Mucosa of descending colon (tissue), 3 donors: ENCODE measurements around the gene GSE1. TPM values are rescaled to one million over a fixed set of nuclear protein-coding genes. Genes with fewer than 3 reads are reported as not detected.

Experiments used
- ATAC-seq: fragments of 200-7000 bp; cut with Tn5 transposase; one replicate; pipeline ENCODE4 v1.9.1; 2020; ENCODE audit warnings: mild to moderate bottlenecking, moderate library complexity
- DNase-seq, 3 donors: peaks; one replicate each; pipeline ENCODE4 v3.0.0-alpha.2; 2020
- H3K36me3 ChIP-seq: fragments of 200-600 bp; one replicate; pipeline ENCODE4 v1.8.0; 2021; ENCODE audit warnings: low read depth, mild to moderate bottlenecking
- H3K4me1 ChIP-seq: fragments of 200-600 bp; one replicate; pipeline ENCODE4 v1.8.0; 2021; ENCODE audit warnings: low read depth, mild to moderate bottlenecking
- H3K4me3 ChIP-seq: fragments of 200-600 bp; one replicate; pipeline ENCODE4 v1.8.0; 2021; ENCODE audit warnings: mild to moderate bottlenecking
- H3K9me3 ChIP-seq: fragments of 200-600 bp; one replicate; pipeline ENCODE4 v1.8.0; 2021; ENCODE audit warnings: mild to moderate bottlenecking
- CTCF ChIP-seq: fragments of 200-600 bp; IDR thresholded peaks from one replicate; pipeline ENCODE4 v1.8.0; 2022; ENCODE audit warnings: antibody characterized with exemption, mild to moderate bottlenecking
- intact Hi-C, 2 donors: fragments of 100-400 bp; cut with DNase I in 1 of 2; cut with micrococcal nuclease in 1 of 2; formaldehyde crosslinking; loops; one replicate each; pipeline versions ENCODE4 v1.11.0 to v1.11.1; 2022; cut with DNase I, micrococcal nuclease
- total RNA-seq, 3 donors: library from RNA; stranded (reverse); fragmentation: NEBNext Ultra II Directional in 2 of 3; extraction: Animal tissue kit (Norgen Biotek cat#: 25700) in 2 of 3; gene quantifications; one replicate each; pipeline versions ENCODE4 v1.2.1 to v1.2.4, GENCODE V29; 2021 to 2023
- donor health status: DM: no; HTN: no; CAD: no; lungs with moderate emphysema.
- donor health status: DM: no; HTN: no; CAD: no.
- donor health status: DM: no; HTN: yes; CAD: no.

GSE1 gene
- total RNA-seq, 3 donors from 2014 or later, result 107 to 122 (median 107) TPM

DNA sequence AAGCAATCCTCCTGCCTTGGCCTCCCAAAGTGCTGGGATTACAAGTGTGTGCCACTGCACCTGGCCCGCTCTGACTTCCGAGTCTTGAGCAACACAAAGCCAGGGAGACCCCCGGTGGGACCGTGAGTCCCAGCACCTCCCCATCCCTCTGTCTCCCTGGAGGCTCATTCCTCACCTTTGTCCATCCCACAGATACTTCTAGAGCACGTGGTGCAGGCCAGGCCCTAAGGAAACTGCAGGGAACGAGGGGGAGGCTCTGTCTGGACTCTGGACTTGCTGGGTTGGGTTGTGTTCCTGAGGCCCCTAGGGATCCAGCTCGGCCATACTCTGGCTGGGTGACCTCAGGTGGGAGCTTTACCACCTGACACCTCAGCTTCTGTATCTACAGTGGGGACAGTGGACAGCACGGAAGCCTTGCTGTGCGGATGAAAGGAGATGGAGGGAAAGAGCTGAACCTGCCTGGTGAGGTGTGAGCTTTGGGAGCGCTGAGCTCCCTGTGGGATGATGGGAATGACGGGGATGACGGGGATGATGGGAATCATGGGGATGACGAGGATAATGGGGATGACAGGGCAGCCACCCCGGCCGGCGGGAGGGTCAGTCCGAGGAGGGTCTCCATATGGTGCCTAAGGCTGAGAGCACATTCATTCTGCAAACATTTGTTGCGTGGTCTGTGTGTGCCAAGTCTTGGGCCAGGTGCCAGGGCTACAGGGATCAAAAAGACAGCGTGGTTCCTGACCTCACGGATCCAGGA is 111.2 kb downstream of the GSE1 start:
- no peaks in the 10 kb centered on the region for H3K36me3 ChIP-seq
- intact Hi-C loops, result no loop called here
- DNase-seq, result no peak
- no peak overlapping the region for H3K4me3 ChIP-seq
- no peak for TF ChIP-seq CTCF
- H3K4me1 ChIP-seq, result no peaks in the 10 kb centered on the region
- no peaks in the 10 kb centered on the region for H3K9me3 ChIP-seq
- peak; percentile 17 for ATAC-seq

GRCh38 chr16:85724936-85725335 is 111.8 kb downstream of the GSE1 start:
- intact Hi-C loops, result no loop called here
- ATAC-seq (no peak), DNase-seq (no peak)
- H3K4me3 ChIP-seq, result no peak overlapping the region
- H3K9me3 ChIP-seq, result no peaks in the 10 kb centered on the region
- H3K36me3 ChIP-seq, result no peaks in the 10 kb centered on the region
- TF ChIP-seq CTCF, result no peak
- H3K4me1 ChIP-seq, result no peaks in the 10 kb centered on the region

Other genes starting within 250 kb of the GSE1 start
- gene GINS2, start 75.6 kb downstream of the GSE1 start, total RNA-seq, result 10 to 100 TPM in 1 of 3 donors, 1 to 10 TPM in 2; 1.2 to 11.8 (median 5.4) TPM
- 1 to 10 TPM in 2 of 3 donors, under 1 TPM in 1; 0.73 to 1.3 (median 1.0) TPM for gene C16orf74, start 137.8 kb downstream of the GSE1 start, total RNA-seq
- 10 to 100 TPM; 27.7 to 31.0 (median 30.2) TPM for gene EMC8, start 186.2 kb downstream of the GSE1 start, total RNA-seq
- gene COX4I1, start 186.4 kb downstream of the GSE1 start, total RNA-seq, result 1,000 to 10,000 TPM in 2 of 3 donors, 100 to 1,000 TPM in 1; 793 to 1,140 (median 1,020) TPM